ENCODE measurements around the gene NR0B2. TPM values are rescaled to one million over a fixed set of nuclear protein-coding genes. Genes with fewer than 3 reads are reported as not detected.
A peak's percentile ranks its signal among the peaks of the same experiment; 100 is the strongest.

NR0B2 gene
- total and polyA plus RNA-seq, 10 of the 15 experiments (the other 5 are each of a cell fraction or from before 2014, with no cell fraction given), result not detected

DNA sequence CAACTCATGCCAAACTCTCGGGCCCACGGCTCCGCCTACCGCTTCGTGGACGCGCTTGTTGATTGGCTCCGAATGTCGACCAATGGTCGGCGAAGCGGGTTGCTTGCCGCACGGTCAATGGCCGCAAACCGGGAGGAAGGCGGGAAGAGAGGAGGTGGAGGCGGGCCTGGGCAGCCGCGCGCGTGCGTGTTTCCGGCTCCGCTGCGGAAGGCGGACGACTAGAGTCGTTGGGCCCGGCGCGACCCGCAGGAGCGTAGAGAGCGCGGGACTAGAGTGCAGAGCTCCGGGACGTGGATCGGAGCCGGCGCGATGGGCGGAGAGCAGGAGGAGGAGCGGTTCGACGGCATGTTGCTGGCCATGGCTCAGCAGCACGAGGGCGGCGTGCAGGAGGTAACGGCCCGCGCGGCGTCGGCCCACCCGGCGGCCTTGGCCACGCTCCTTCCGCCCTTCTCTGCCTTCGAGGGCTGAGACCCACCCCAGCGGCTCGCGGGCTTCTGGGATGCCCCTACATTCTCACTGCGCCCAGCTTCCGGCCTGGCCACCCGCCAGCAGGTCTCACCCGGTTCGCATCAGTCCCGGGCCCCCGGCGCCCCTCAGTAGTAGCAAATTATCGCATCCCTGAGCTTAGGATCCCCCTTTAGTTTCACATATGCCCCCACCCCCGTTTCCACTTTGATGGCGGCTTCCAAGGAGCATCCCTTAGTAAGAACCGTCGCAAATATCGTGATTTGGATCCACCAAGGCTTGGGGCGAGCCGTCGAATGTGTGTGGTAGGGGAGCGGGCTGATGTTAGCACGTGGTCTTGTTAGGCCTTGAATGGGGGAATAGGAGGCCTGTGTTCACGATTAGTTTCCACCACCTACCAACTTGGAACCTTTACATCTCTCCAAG is 8.0 kb upstream of the NR0B2 start, which contains the start of gene NUDC (continued):
- TF ChIP-seq NFIC (IDR thresholded peaks at IDR 0.05; ENCODE audit: low read depth, low read length) (no peak), WRNIP1 (IDR thresholded peaks at IDR 0.05; ENCODE audit: borderline replicate concordance, low read depth, low read length) (no peak), NFYA (IDR thresholded peaks at IDR 0.05; ENCODE audit: borderline replicate concordance, low read depth, low read length) (peak; percentile 25; the same call in 1 of the 2 replicates), ZNF24 (IDR thresholded peaks at IDR 0.05) (no peak), BRCA1 (IDR thresholded peaks at IDR 0.05; ENCODE audit: low read depth, low read length) (no peak), IRF4 (IDR thresholded peaks at IDR 0.05; ENCODE audit: low read depth, low read length) (0 out of 2 replicates have a peak, but pooled peaks have one; percentile 20), SMC3 (IDR thresholded peaks at IDR 0.05; ENCODE audit: borderline replicate concordance, low read length) (no peak), JUND (IDR thresholded peaks at IDR 0.05; ENCODE audit: low read depth, low read length) (no peak), MTA3 (IDR thresholded peaks at IDR 0.05; ENCODE audit: borderline replicate concordance, low read length) (no peak), ZZZ3 (IDR thresholded peaks at IDR 0.05; ENCODE audit: control insufficient read depth, insufficient read length, low read depth) (no peak), PAX8 (IDR thresholded peaks at IDR 0.05) (no peak), KAT2A (conservative IDR thresholded peaks at IDR 0.05; ENCODE audit: control insufficient read depth, low read depth, low read length) (no peak), FOS (IDR thresholded peaks at IDR 0.05; ENCODE audit: borderline replicate concordance, extremely low read depth, insufficient read length) (peak; percentile 54), FOXK2 (IDR thresholded peaks at IDR 0.05) (no peak; the same call in 1 of the 2 replicates), NR2C1 (IDR thresholded peaks at IDR 0.05) (no peak), ASH2L (IDR thresholded peaks at IDR 0.05; ENCODE audit: borderline replicate concordance, low read depth) (no peak), SPI1 (IDR thresholded peaks at IDR 0.05; ENCODE audit: borderline replicate concordance, insufficient read depth, low read depth, low read length) (peak; percentile 21; the same call in 1 of the 2 replicates)
- TF ChIP-seq, protein P1, sequence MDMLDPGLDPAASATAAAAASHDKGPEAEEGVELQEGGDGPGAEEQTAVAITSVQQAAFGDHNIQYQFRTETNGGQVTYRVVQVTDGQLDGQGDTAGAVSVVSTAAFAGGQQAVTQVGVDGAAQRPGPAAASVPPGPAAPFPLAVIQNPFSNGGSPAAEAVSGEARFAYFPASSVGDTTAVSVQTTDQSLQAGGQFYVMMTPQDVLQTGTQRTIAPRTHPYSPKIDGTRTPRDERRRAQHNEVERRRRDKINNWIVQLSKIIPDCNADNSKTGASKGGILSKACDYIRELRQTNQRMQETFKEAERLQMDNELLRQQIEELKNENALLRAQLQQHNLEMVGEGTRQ (IDR thresholded peaks at IDR 0.05; ENCODE audit: borderline replicate concordance, low read depth, low read length), result no peak
- TF ChIP-seq, protein P2, sequence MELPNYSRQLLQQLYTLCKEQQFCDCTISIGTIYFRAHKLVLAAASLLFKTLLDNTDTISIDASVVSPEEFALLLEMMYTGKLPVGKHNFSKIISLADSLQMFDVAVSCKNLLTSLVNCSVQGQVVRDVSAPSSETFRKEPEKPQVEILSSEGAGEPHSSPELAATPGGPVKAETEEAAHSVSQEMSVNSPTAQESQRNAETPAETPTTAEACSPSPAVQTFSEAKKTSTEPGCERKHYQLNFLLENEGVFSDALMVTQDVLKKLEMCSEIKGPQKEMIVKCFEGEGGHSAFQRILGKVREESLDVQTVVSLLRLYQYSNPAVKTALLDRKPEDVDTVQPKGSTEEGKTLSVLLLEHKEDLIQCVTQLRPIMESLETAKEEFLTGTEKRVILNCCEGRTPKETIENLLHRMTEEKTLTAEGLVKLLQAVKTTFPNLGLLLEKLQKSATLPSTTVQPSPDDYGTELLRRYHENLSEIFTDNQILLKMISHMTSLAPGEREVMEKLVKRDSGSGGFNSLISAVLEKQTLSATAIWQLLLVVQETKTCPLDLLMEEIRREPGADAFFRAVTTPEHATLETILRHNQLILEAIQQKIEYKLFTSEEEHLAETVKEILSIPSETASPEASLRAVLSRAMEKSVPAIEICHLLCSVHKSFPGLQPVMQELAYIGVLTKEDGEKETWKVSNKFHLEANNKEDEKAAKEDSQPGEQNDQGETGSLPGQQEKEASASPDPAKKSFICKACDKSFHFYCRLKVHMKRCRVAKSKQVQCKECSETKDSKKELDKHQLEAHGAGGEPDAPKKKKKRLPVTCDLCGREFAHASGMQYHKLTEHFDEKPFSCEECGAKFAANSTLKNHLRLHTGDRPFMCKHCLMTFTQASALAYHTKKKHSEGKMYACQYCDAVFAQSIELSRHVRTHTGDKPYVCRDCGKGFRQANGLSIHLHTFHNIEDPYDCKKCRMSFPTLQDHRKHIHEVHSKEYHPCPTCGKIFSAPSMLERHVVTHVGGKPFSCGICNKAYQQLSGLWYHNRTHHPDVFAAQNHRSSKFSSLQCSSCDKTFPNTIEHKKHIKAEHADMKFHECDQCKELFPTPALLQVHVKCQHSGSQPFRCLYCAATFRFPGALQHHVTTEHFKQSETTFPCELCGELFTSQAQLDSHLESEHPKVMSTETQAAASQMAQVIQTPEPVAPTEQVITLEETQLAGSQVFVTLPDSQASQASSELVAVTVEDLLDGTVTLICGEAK (IDR thresholded peaks at IDR 0.05; ENCODE audit: borderline replicate concordance), result peak; percentile 89
- TF ChIP-seq, protein P3, sequence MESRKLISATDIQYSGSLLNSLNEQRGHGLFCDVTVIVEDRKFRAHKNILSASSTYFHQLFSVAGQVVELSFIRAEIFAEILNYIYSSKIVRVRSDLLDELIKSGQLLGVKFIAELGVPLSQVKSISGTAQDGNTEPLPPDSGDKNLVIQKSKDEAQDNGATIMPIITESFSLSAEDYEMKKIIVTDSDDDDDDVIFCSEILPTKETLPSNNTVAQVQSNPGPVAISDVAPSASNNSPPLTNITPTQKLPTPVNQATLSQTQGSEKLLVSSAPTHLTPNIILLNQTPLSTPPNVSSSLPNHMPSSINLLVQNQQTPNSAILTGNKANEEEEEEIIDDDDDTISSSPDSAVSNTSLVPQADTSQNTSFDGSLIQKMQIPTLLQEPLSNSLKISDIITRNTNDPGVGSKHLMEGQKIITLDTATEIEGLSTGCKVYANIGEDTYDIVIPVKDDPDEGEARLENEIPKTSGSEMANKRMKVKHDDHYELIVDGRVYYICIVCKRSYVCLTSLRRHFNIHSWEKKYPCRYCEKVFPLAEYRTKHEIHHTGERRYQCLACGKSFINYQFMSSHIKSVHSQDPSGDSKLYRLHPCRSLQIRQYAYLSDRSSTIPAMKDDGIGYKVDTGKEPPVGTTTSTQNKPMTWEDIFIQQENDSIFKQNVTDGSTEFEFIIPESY (IDR thresholded peaks at IDR 0.05), result no peak
